Lung (tissue), 12 donors: Measurements from ENCODE around the gene SLC9A9. TPM values are rescaled to one million over a fixed set of nuclear protein-coding genes. Genes with fewer than 3 reads are reported as not detected.

Source experiments
- ATAC-seq: fragments of 200-7000 bp; cut with Tn5 transposase; one replicate; pipeline ENCODE4 v1.9.1; 2020; ENCODE audit warnings: moderate number of reproducible peaks; ENCODE audit not compliant: insufficient read depth, low FRiP score
- DNase-seq, 3 donors: peaks; one replicate each; pipeline ENCODE4 v3.0.0-alpha.2; 2013 to 2017
- H3K27ac ChIP-seq, 2 donors: one replicate each; pipeline ENCODE4 v1.5.1; 2013; ENCODE audit warnings: mild to moderate bottlenecking in 2 of 2, moderate library complexity in 2 of 2, control low read depth in 1 of 2, inconsistent platforms in 1 of 2, low read depth in 1 of 2, low read length in 1 of 2
- H3K27me3 ChIP-seq, 3 donors: one replicate each; pipeline ENCODE4 v1.5.1; 2013; ENCODE audit warnings: low read length in 2 of 3; ENCODE audit not compliant: control insufficient read depth in 3 of 3, insufficient read depth in 3 of 3
- H3K36me3 ChIP-seq, 4 donors: one replicate each; pipeline ENCODE4 v1.5.1; 2013; ENCODE audit warnings: low read length in 4 of 4, mild to moderate bottlenecking in 1 of 4, moderate library complexity in 1 of 4; ENCODE audit not compliant: control insufficient read depth in 4 of 4, insufficient read depth in 4 of 4
- H3K4me1 ChIP-seq, 5 donors: one replicate each; pipeline ENCODE4 v1.5.1; 2013; ENCODE audit warnings: low read length in 5 of 5, mild to moderate bottlenecking in 2 of 5, moderate library complexity in 1 of 5; ENCODE audit not compliant: control insufficient read depth in 5 of 5, insufficient read depth in 5 of 5
- H3K4me3 ChIP-seq: one replicate; pipeline ENCODE4 v1.5.1; 2013; ENCODE audit warnings: mild to moderate bottlenecking, control low read depth, moderate library complexity
- H3K9ac ChIP-seq, 2 donors: one replicate each; pipeline ENCODE4 v1.5.1; 2013; ENCODE audit warnings: low read length in 2 of 2, control low read depth in 1 of 2; ENCODE audit not compliant: insufficient read depth in 1 of 2
- H3K9me3 ChIP-seq, 4 donors: one replicate each; pipeline ENCODE4 v1.5.1; 2013; ENCODE audit warnings: low read length in 3 of 4, mild to moderate bottlenecking in 1 of 4, moderate library complexity in 1 of 4; ENCODE audit not compliant: control insufficient read depth in 4 of 4, insufficient read depth in 3 of 4
- CTCF ChIP-seq: IDR thresholded peaks from 2 replicates; pipeline ENCODE4 v1.5.1; 2012; ENCODE audit warnings: mild to moderate bottlenecking; ENCODE audit errors: control extremely low read depth, extremely low read depth
- WGBS, 2 donors: extraction: QIAGEN DNeasy Blood & Tissue Kit; methylation state at CpG; one replicate each; pipeline ENCODE4 v1.1.7; 2013; 5-methylcytosine and 5-hydroxymethylcytosine counted together
- polyA plus RNA-seq, 2 donors: library from polyadenylated mRNA; stranded (reverse); fragments of 200-250 nt; gene quantifications; one replicate each; pipeline ENCODE4 v1.2.1, GENCODE V29; 2013
- total RNA-seq, 2 donors: library from RNA; depleted of rRNA in 1 of 2; stranded (reverse); fragments of >200 nt in 1 of 2; gene quantifications; one replicate each; pipeline ENCODE4 v1.2.1, GENCODE V29; 2014 to 2021
- donor health status: control.
- donor health status: control.
- donor health status: Bipolar disorder and iron deficiency.
- donor health status: healthy.
- donor health status: DM: yes; HTN: yes; CAD: no.

Gene SLC9A9
- total and polyA plus RNA-seq, 4 donors, result 2.2 to 66.3 (median 8.2) TPM

GRCh38 chr3:143535994-143536784, 312.1 kb downstream of the SLC9A9 start:
- peaks cover 0 to 50% (median 12%) of the 10 kb centered on the region in 5 donors for H3K4me1 ChIP-seq
- H3K9me3 ChIP-seq, result no peaks in the 10 kb centered on the region
- 84 to 92% methylated on average over 3 of the region's 3 CpGs for WGBS, 2 donors
- no peak overlapping the region for H3K4me3 ChIP-seq
- H3K27me3 ChIP-seq, result no peaks in the 10 kb centered on the region
- H3K9ac ChIP-seq, result no peak overlapping the region
- no peak for ATAC-seq
- no peak overlapping the region for H3K27ac ChIP-seq
- no peaks in the 10 kb centered on the region for H3K36me3 ChIP-seq
- DNase-seq, result no peak
- TF ChIP-seq CTCF, result no peak

GRCh38 chr3:143533391-143533790, 314.9 kb downstream of the SLC9A9 start:
- no peak for TF ChIP-seq CTCF

GRCh38 chr3:143532091-143532490, 316.2 kb downstream of the SLC9A9 start:
- H3K4me3 ChIP-seq, result no peak overlapping the region
- no peaks in the 10 kb centered on the region for H3K36me3 ChIP-seq
- H3K9ac ChIP-seq, result no peak overlapping the region
- no peaks in the 10 kb centered on the region for H3K27me3 ChIP-seq
- no peak overlapping the region for H3K27ac ChIP-seq
- DNase-seq (peak; percentile 43 to 73 (median 67)), ATAC-seq (no peak)
- WGBS, 2 donors, result 80 to 84% methylated on average over 1 of the region's 1 CpG
- peaks cover 0 to 44% (median 12%) of the 10 kb centered on the region in 5 donors for H3K4me1 ChIP-seq
- peaks cover 0 to 2% (median 0%) of the 10 kb centered on the region in 4 donors for H3K9me3 ChIP-seq
- no peak for TF ChIP-seq CTCF

More at GRCh38 chr3:143533391-143533790, 314.9 kb downstream of the SLC9A9 start:
- no peaks in the 10 kb centered on the region for H3K36me3 ChIP-seq
- H3K4me1 ChIP-seq, result peaks cover 0 to 49% (median 12%) of the 10 kb centered on the region in 5 donors
- DNase-seq, result no peak
- H3K9me3 ChIP-seq, result peaks cover 0 to 2% (median 0%) of the 10 kb centered on the region in 4 donors
- H3K27me3 ChIP-seq, result no peaks in the 10 kb centered on the region
- H3K27ac ChIP-seq, result no peak overlapping the region
- H3K4me3 ChIP-seq, result no peak overlapping the region
- no peak overlapping the region for H3K9ac ChIP-seq
- no peak for ATAC-seq
